Endothelial cell of umbilical vein (primary cell): Measurements from ENCODE around the gene PPP1R9A.

Experiments used
- CTCF ChIP-seq, 2 donors: IDR thresholded peaks; 1 replicate in 1 of 2; 2 replicates in 1 of 2; pipeline ENCODE4 v1.5.1; 2011; ENCODE audit warnings: low read length in 2 of 2, mild to moderate bottlenecking in 2 of 2, moderate library complexity in 2 of 2, control low read depth in 1 of 2, inconsistent platforms in 1 of 2, low read depth in 1 of 2; ENCODE audit not compliant: insufficient read depth in 1 of 2; ENCODE audit errors: extremely low read depth in 1 of 2
- EZH2 ChIP-seq: IDR thresholded peaks from 2 replicates; pipeline ENCODE4 v1.6.1; 2012; ENCODE audit warnings: borderline replicate concordance, low read depth, mild to moderate bottlenecking, moderate library complexity, low read length, inconsistent platforms; ENCODE audit not compliant: severe bottlenecking
- JUN ChIP-seq: IDR thresholded peaks from 2 replicates; pipeline ENCODE4 v1.6.1; 2011; ENCODE audit warnings: borderline replicate concordance, low read depth; ENCODE audit not compliant: insufficient read length, insufficient read depth
- MAX ChIP-seq: IDR thresholded peaks from 2 replicates; pipeline ENCODE4 v1.6.1; 2011; ENCODE audit not compliant: insufficient read depth, insufficient read length
- MYC ChIP-seq: IDR thresholded peaks from one replicate; pipeline ENCODE4 v1.6.1; 2011; ENCODE audit warnings: mild to moderate bottlenecking, low read depth, low read length
- POLR2A ChIP-seq: IDR thresholded peaks from 2 replicates; pipeline ENCODE4 v1.6.1; 2012; ENCODE audit warnings: low read depth, mild to moderate bottlenecking, control low read depth, low read length
- POLR2AphosphoS5 ChIP-seq: IDR thresholded peaks from 2 replicates; pipeline ENCODE4 v1.6.1; 2012; ENCODE audit warnings: low read depth, mild to moderate bottlenecking, control low read depth, low read length, moderate library complexity; ENCODE audit not compliant: insufficient read depth

DNA sequence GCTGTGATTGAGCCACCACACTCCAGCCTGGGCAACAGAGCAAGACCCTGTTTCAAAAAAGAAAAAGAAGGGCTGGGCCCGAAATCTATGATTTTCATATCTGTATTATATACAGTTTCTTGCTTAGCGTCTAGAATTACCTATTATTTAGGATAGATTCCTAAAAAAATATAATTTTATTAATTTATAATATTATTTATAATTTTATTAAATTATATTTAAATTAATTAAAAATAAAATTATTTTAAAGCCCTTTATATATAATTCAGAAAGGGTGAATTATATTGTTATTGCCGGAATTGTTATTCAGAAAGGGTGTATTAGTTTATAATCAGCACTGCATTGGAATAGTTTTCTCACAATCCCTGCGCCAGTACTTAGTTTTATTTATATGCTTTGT lies 14.5 kb downstream of the PPP1R9A start:
- TF ChIP-seq CTCF (IDR thresholded peaks at IDR 0.05; ENCODE audit: extremely low read depth in 1 of 2, insufficient read depth in 1 of 2, low read depth in 1 of 2, low read length in 2 of 2): no peak
- no peak for TF ChIP-seq POLR2A
- TF ChIP-seq MAX: no peak
- no peak for TF ChIP-seq EZH2
- no peak for TF ChIP-seq JUN
- no peak for TF ChIP-seq POLR2AphosphoS5
- TF ChIP-seq MYC: no peak
